SK-N-SH treated with all-trans-retinoic acid at 6 μM for 48 hours (cell line): ENCODE results near the gene SLC35D2.
"Not testable (repeated sequence)": the region's sequence is repeated elsewhere in the genome, so short reads cannot be mapped to it uniquely, and the experiment has no call there.

Experiments used
- ATAC-seq: fragments of 200-7000 bp; cut with Tn5 transposase; 3 replicates; pipeline ENCODE4 v1.9.1; 2020; ENCODE audit warnings: mild to moderate bottlenecking, moderate library complexity
- CSDC2 ChIP-seq: fragments of 250-450 bp; sonication (Bioruptor Pico); IDR thresholded peaks from 2 replicates; pipeline ENCODE4 v1.5.0; 2020; ENCODE audit warnings: mild to moderate bottlenecking, moderate library complexity
- GLIS3 ChIP-seq: fragments of 250-450 bp; sonication (Bioruptor Pico); IDR thresholded peaks from 2 replicates; pipeline ENCODE4 v1.5.0; 2020; ENCODE audit warnings: mild to moderate bottlenecking, moderate library complexity
- ISL1 ChIP-seq: fragments of 250-450 bp; sonication (Bioruptor Pico); IDR thresholded peaks from 2 replicates; pipeline ENCODE4 v2.1.2; 2022; ENCODE audit warnings: mild to moderate bottlenecking, moderate library complexity
- PPARA ChIP-seq: fragments of 250-450 bp; sonication (Bioruptor Pico); IDR thresholded peaks from 2 replicates; pipeline ENCODE4 v1.5.0; 2020; ENCODE audit warnings: mild to moderate bottlenecking, borderline replicate concordance
- RARB ChIP-seq: fragments of 250-450 bp; sonication (Bioruptor Pico); IDR thresholded peaks from 2 replicates; pipeline ENCODE4 v1.8.0; 2021; ENCODE audit warnings: mild to moderate bottlenecking, moderate library complexity
- SNAI2 ChIP-seq: fragments of 250-450 bp; sonication (Bioruptor Pico); IDR thresholded peaks from 2 replicates; pipeline ENCODE4 v1.5.0; 2020; ENCODE audit warnings: mild to moderate bottlenecking, moderate library complexity
- TCF4 ChIP-seq: fragments of 250-450 bp; sonication (Bioruptor Pico); IDR thresholded peaks from 2 replicates; pipeline ENCODE4 v1.8.0; 2021; ENCODE audit warnings: mild to moderate bottlenecking, moderate library complexity, borderline replicate concordance
- TOX ChIP-seq: fragments of 250-450 bp; sonication (Bioruptor Pico); IDR thresholded peaks from 2 replicates; pipeline ENCODE4 v1.8.0; 2021; ENCODE audit warnings: mild to moderate bottlenecking, moderate library complexity, borderline replicate concordance
- ZC3H10 ChIP-seq: fragments of 250-450 bp; sonication (Bioruptor Pico); IDR thresholded peaks from 2 replicates; pipeline ENCODE4 v1.5.1; 2021; ENCODE audit warnings: mild to moderate bottlenecking, moderate library complexity
- ZFP3 ChIP-seq: fragments of 250-450 bp; sonication (Bioruptor Pico); IDR thresholded peaks from 2 replicates; pipeline ENCODE4 v1.5.0; 2020; ENCODE audit warnings: mild to moderate bottlenecking, moderate library complexity
- ZNF565 ChIP-seq: fragments of 450-650 bp; formaldehyde crosslinking; conservative IDR thresholded peaks from 2 replicates; pipeline ENCODE4 v1.5.0; 2020; ENCODE audit warnings: low read depth, mild to moderate bottlenecking, moderate library complexity
- ZNF70 ChIP-seq: fragments of 450-650 bp; formaldehyde crosslinking; IDR thresholded peaks from 2 replicates; pipeline ENCODE4 v1.5.0; 2020; ENCODE audit warnings: mild to moderate bottlenecking, moderate library complexity
- ZNF8 ChIP-seq: fragments of 450-650 bp; formaldehyde crosslinking; IDR thresholded peaks from 2 replicates; pipeline ENCODE4 v1.5.0; 2020; ENCODE audit warnings: mild to moderate bottlenecking, moderate library complexity
- TF ChIP-seq, protein P1 (sequence below): fragments of 250-450 bp; sonication (Bioruptor Pico); IDR thresholded peaks from 2 replicates; pipeline ENCODE4 v1.8.0; 2020; ENCODE audit warnings: mild to moderate bottlenecking, moderate library complexity, borderline replicate concordance
- TF ChIP-seq, protein P2 (sequence below): fragments of 250-450 bp; sonication (Bioruptor Pico); IDR thresholded peaks from 2 replicates; pipeline ENCODE4 v1.8.0; 2021; ENCODE audit warnings: low read depth, mild to moderate bottlenecking, moderate library complexity, borderline replicate concordance
- TF ChIP-seq, protein P3 (sequence below): fragments of 250-450 bp; sonication (Bioruptor Pico); IDR thresholded peaks from 2 replicates; pipeline ENCODE4 v1.5.0; 2020; ENCODE audit warnings: mild to moderate bottlenecking, moderate library complexity
- TF ChIP-seq, protein P4 (sequence below): fragments of 250-450 bp; sonication (Bioruptor Pico); IDR thresholded peaks from 2 replicates; pipeline ENCODE4 v1.5.1; 2021; ENCODE audit warnings: mild to moderate bottlenecking, moderate library complexity
- TF ChIP-seq, protein P5 (sequence below): fragments of 250-450 bp; sonication (Bioruptor Pico); IDR thresholded peaks from 2 replicates; pipeline ENCODE4 v1.5.1; 2020; ENCODE audit warnings: low read depth, mild to moderate bottlenecking, moderate library complexity

SLC35D2 gene

DNA sequence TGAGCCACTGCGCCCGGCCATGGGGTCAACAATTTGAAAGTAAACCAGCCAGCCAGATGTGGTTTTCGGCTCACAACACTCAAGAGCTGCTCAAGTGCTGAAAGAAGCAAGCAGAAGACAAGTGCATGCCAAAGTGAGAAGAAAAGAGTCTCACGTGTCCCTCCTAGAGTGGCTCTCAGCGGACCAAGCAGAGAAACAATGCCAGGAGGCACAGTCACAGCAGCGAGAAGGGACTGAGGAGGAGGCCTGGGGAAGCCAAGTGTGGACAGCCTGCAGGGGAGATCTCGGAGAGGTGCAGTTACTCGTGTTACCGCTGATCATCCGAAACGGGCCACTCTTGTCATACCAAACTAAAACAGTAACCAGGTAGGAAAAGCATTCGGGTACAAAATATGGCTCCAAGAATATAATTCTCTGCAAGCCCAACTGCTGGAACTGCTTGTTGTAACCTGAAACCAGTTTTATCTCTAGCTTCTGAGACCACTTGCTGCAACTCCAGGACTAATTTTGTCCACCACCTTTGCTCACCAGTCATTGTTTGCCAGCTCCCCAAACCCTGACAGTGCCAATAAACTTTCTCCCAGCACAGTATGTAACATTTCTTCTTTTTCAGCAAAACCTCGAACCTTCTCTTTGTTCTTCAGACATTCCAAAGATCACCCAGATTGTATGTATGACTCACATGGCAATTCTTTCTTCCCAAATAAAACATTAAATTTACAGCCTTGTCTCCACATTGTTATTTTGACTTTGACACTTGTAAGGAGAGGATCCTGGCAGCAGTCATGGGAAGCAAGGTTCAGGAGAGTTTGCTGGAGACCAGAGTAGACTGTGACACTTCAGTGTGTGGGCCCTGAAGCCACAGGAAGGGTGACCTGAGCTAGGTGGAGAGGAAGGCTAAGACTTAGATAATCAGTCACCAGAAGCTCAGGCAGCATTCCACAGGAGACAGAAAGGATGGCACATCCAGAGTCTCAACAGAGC, 6.3 kb downstream of the SLC35D2 start (continued):
- no peak for TF ChIP-seq PPARA (CRISPR knock-in tag)
- TF ChIP-seq, protein P1, sequence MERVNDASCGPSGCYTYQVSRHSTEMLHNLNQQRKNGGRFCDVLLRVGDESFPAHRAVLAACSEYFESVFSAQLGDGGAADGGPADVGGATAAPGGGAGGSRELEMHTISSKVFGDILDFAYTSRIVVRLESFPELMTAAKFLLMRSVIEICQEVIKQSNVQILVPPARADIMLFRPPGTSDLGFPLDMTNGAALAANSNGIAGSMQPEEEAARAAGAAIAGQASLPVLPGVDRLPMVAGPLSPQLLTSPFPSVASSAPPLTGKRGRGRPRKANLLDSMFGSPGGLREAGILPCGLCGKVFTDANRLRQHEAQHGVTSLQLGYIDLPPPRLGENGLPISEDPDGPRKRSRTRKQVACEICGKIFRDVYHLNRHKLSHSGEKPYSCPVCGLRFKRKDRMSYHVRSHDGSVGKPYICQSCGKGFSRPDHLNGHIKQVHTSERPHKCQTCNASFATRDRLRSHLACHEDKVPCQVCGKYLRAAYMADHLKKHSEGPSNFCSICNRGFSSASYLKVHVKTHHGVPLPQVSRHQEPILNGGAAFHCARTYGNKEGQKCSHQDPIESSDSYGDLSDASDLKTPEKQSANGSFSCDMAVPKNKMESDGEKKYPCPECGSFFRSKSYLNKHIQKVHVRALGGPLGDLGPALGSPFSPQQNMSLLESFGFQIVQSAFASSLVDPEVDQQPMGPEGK (CRISPR knock-in tag): no peak

DNA sequence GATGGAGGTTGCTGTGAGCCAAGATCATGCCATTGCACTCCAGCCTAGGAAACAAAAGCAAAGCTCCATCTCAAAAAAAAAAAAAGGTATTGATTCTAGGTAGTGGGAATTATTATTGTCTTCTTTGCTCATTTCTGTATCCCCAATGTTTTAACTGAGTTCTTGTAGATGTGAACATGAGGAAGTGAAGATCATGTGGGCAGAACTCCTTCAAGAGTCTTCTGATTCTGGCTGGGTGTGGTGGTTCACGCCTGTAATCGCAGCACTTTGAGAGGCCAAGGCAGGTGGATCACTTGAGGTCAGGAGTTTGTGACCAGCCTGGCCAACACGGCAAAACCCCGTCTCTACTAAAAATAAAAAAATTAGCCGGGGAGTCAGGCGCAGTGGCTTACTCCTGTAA, 8.0 kb downstream of the SLC35D2 start:
- ATAC-seq: not testable (repeated sequence)

DNA sequence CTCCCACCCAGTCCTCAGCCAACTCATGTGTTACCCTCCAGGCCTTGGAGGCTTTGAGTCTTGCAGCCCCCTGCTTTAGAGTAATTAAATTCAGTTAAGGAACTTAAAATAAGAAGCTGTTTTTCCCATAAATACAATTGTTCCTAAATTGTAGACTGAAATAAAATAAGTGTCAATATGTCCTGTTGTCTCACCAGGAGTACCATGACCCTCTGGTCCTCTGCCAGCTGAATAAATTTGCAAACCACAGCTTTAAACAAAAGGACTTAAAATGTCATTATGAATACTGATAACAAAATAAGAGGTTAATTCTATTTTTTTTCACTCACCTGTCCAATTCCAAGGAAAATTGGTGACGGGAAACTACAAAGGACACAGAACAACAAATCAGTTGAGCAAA, 15.6 kb downstream of the SLC35D2 start:
- no peak for ATAC-seq

DNA sequence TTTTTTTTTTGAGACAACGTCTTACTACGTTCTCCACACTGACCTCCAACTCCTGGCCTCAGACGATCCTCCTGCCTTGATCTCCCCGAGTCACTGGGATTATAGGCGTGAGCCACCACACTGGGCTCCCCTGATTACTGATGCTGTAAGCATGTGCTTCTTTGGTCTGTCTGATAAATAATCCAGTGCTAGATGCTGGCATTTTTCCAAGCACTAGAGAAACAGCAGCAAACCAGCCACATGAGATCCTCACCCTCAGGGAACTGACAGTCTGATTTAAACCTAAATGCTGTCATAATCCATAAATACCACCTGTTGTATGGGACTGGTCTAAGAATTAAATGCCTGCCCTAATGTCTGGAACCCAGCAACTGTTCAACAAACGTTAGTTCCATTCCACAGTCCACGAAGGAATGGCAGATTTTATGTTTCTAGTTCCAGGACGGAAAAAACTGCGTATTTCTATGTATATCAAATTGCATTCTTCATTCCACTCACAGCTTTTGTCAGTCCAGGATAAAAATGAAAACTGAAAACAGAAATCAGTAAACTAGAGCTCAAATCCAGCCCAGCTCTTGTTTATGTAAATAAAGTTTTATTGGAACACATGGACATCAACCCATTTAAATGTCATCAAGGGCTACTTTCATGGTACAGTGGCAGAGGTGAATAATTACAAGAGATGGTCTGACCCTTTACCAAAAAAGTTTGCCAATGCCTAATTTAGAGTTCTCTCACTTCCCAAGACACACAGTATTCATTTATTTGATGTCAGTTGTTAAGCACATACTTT, 20.1 kb downstream of the SLC35D2 start:
- no peak for ATAC-seq
- TF ChIP-seq TCF4: no peak
- TF ChIP-seq ZNF70 (CRISPR knock-in tag): no peak
- no peak for TF ChIP-seq SNAI2 (CRISPR knock-in tag)
- TF ChIP-seq, protein P2, sequence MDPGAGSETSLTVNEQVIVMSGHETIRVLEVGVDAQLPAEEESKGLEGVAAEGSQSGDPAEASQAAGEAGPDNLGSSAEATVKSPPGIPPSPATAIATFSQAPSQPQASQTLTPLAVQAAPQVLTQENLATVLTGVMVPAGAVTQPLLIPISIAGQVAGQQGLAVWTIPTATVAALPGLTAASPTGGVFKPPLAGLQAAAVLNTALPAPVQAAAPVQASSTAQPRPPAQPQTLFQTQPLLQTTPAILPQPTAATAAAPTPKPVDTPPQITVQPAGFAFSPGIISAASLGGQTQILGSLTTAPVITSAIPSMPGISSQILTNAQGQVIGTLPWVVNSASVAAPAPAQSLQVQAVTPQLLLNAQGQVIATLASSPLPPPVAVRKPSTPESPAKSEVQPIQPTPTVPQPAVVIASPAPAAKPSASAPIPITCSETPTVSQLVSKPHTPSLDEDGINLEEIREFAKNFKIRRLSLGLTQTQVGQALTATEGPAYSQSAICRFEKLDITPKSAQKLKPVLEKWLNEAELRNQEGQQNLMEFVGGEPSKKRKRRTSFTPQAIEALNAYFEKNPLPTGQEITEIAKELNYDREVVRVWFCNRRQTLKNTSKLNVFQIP (CRISPR knock-in tag): no peak
- TF ChIP-seq CSDC2 (CRISPR knock-in tag): no peak
- no peak for TF ChIP-seq ISL1 (CRISPR knock-in tag)
- TF ChIP-seq ZNF8 (CRISPR knock-in tag): no peak
- TF ChIP-seq, protein P3, sequence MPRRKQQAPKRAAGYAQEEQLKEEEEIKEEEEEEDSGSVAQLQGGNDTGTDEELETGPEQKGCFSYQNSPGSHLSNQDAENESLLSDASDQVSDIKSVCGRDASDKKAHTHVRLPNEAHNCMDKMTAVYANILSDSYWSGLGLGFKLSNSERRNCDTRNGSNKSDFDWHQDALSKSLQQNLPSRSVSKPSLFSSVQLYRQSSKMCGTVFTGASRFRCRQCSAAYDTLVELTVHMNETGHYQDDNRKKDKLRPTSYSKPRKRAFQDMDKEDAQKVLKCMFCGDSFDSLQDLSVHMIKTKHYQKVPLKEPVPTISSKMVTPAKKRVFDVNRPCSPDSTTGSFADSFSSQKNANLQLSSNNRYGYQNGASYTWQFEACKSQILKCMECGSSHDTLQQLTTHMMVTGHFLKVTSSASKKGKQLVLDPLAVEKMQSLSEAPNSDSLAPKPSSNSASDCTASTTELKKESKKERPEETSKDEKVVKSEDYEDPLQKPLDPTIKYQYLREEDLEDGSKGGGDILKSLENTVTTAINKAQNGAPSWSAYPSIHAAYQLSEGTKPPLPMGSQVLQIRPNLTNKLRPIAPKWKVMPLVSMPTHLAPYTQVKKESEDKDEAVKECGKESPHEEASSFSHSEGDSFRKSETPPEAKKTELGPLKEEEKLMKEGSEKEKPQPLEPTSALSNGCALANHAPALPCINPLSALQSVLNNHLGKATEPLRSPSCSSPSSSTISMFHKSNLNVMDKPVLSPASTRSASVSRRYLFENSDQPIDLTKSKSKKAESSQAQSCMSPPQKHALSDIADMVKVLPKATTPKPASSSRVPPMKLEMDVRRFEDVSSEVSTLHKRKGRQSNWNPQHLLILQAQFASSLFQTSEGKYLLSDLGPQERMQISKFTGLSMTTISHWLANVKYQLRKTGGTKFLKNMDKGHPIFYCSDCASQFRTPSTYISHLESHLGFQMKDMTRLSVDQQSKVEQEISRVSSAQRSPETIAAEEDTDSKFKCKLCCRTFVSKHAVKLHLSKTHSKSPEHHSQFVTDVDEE (CRISPR knock-in tag): no peak
- no peak for TF ChIP-seq PPARA (CRISPR knock-in tag)
- no peak for TF ChIP-seq ZFP3 (CRISPR knock-in tag)
- no peak for TF ChIP-seq ZNF565 (CRISPR knock-in tag)
- no peak for TF ChIP-seq GLIS3
- TF ChIP-seq TOX (CRISPR knock-in tag): no peak
- TF ChIP-seq, protein P4, sequence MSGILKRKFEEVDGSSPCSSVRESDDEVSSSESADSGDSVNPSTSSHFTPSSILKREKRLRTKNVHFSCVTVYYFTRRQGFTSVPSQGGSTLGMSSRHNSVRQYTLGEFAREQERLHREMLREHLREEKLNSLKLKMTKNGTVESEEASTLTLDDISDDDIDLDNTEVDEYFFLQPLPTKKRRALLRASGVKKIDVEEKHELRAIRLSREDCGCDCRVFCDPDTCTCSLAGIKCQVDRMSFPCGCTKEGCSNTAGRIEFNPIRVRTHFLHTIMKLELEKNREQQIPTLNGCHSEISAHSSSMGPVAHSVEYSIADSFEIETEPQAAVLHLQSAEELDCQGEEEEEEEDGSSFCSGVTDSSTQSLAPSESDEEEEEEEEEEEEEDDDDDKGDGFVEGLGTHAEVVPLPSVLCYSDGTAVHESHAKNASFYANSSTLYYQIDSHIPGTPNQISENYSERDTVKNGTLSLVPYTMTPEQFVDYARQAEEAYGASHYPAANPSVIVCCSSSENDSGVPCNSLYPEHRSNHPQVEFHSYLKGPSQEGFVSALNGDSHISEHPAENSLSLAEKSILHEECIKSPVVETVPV (CRISPR knock-in tag): no peak

More for the DNA sequence above, 15.6 kb downstream of the SLC35D2 start:
- TF ChIP-seq, protein P2 (CRISPR knock-in tag): no peak
- TF ChIP-seq TOX (CRISPR knock-in tag) (no peak), SNAI2 (CRISPR knock-in tag) (no peak), GLIS3 (no peak), RARB (CRISPR knock-in tag) (no peak), ZNF565 (CRISPR knock-in tag) (no peak), ZNF70 (CRISPR knock-in tag) (no peak), ZFP3 (CRISPR knock-in tag) (no peak), ZC3H10 (CRISPR knock-in tag) (no peak)
- TF ChIP-seq, protein P4 (CRISPR knock-in tag): no peak
- TF ChIP-seq, protein P5, sequence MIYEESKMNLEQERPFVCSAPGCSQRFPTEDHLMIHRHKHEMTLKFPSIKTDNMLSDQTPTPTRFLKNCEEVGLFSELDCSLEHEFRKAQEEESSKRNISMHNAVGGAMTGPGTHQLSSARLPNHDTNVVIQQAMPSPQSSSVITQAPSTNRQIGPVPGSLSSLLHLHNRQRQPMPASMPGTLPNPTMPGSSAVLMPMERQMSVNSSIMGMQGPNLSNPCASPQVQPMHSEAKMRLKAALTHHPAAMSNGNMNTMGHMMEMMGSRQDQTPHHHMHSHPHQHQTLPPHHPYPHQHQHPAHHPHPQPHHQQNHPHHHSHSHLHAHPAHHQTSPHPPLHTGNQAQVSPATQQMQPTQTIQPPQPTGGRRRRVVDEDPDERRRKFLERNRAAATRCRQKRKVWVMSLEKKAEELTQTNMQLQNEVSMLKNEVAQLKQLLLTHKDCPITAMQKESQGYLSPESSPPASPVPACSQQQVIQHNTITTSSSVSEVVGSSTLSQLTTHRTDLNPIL: no peak
